NCI-H345 (cell line): ENCODE measurements around the gene OSBPL7.

Source experiments
- DNase-seq: peaks from one replicate; lab custom pipeline; 2025; lab: John Stamatoyannopoulos, UW

Gene OSBPL7

GRCh38 chr17:47847341-47848197, 26.0 kb upstream of the OSBPL7 start:
- DNase-seq: no peak

GRCh38 chr17:47846716-47847340, 25.2 kb upstream of the OSBPL7 start:
- no peak for DNase-seq

GRCh38 chr17:47845716-47846075, 24.1 kb upstream of the OSBPL7 start:
- no peak for DNase-seq

GRCh38 chr17:47844814-47845715, 23.5 kb upstream of the OSBPL7 start:
- no peak for DNase-seq

GRCh38 chr17:47844227-47844626, 22.6 kb upstream of the OSBPL7 start:
- DNase-seq: no peak

GRCh38 chr17:47843391-47843730, 21.8 kb upstream of the OSBPL7 start:
- no peak for DNase-seq

- no peak for DNase-seq
Observed at GRCh38 chr17:47841488-47842291, 20.1 kb upstream of the OSBPL7 start.

GRCh38 chr17:47840742-47841487, 19.3 kb upstream of the OSBPL7 start, which contains the start of gene SCRN2:
Gene SCRN2, minus strand, starts transcription at chr17:47841273. Its CDS starts 430 bp downstream, at chr17:47840843.
- peak; percentile 87 for DNase-seq

GRCh38 chr17:47840001-47840741, 18.6 kb upstream of the OSBPL7 start:
- DNase-seq: peak; percentile 9

- no peak for DNase-seq
Observed at GRCh38 chr17:47839071-47839470, 17.5 kb upstream of the OSBPL7 start.

- DNase-seq: no peak
Observed at GRCh38 chr17:47838636-47839035, 17.0 kb upstream of the OSBPL7 start.

GRCh38 chr17:47837401-47838039, 15.9 kb upstream of the OSBPL7 start:
- DNase-seq: no peak

GRCh38 chr17:47836601-47837000, 15.0 kb upstream of the OSBPL7 start:
- no peak for DNase-seq

- no peak for DNase-seq
Observed at GRCh38 chr17:47834756-47835155, 13.2 kb upstream of the OSBPL7 start.

- no peak for DNase-seq
Observed at GRCh38 chr17:47831934-47832327, 10.3 kb upstream of the OSBPL7 start.

GRCh38 chr17:47831003-47831933, 9.7 kb upstream of the OSBPL7 start, which contains the start of the genes LRRC46 and MRPL10:
Gene LRRC46, plus strand, starts transcription at chr17:47831670. Its CDS starts 320 bp downstream, at chr17:47831990.
Gene MRPL10, minus strand, starts transcription at chr17:47831541. Its CDS starts 30 bp downstream, at chr17:47831511.
- peak; percentile 96 for DNase-seq

- DNase-seq: no peak
Observed at GRCh38 chr17:47830396-47831002, 8.9 kb upstream of the OSBPL7 start.

GRCh38 chr17:47829870-47830269, 8.3 kb upstream of the OSBPL7 start:
- no peak for DNase-seq
